H1 (cell line): ENCODE data around the gene PLPPR1. TPM values are rescaled to one million over a fixed set of nuclear protein-coding genes. Genes with fewer than 3 reads are reported as not detected.

Experiments
- CHD1 ChIP-seq: IDR thresholded peaks from 2 replicates; pipeline ENCODE4 v1.6.1; 2012; ENCODE audit warnings: low read depth, low read length, improper control_type of control experiment
- E2F6 ChIP-seq: IDR thresholded peaks from 2 replicates; pipeline ENCODE4 v1.6.1; 2012; ENCODE audit warnings: inconsistent platforms
- EZH2 ChIP-seq: fragments of 200-600 bp; sonication (generic); IDR thresholded peaks from 2 replicates; pipeline ENCODE4 v1.7.1; 2012; ENCODE audit warnings: low read depth, mild to moderate bottlenecking, moderate library complexity, low read length, inconsistent platforms; ENCODE audit not compliant: severe bottlenecking
- polyA plus RNA-seq, 7 experiments: library from polyadenylated mRNA; depleted of rRNA in 3 of 7; stranded (reverse) in 5 of 7; unstranded in 2 of 7; fragments of >200 nt in 5 of 7; fragments of 200-250 nt in 2 of 7; gene quantifications; 1 replicate in 5 of 7; 2 replicates in 1 of 7; 4 replicates in 1 of 7; pipeline versions ENCODE4 v1.2.1 to v1.2.3, GENCODE V29; 2011 to 2013; ENCODE audit warnings: missing spikeins in 2 of 7, mixed read lengths in 2 of 7
- total RNA-seq: library from RNA; stranded (reverse); fragmentation: NEBNext Ultra II Directional; extraction: Animal tissue kit (Norgen Biotek cat#: 25700); gene quantifications from 2 replicates; pipeline ENCODE4 v1.2.1, GENCODE V29; 2021

The PLPPR1 gene
- total and polyA plus RNA-seq, 2 of the 8 experiments (the other 6 are each of a cell fraction or from before 2014, with no cell fraction given) = 1.4 to 1.8 TPM

- TF ChIP-seq CHD1 (no peak), EZH2 (no peak), E2F6 (no peak)
These were observed 337.7 kb downstream of the PLPPR1 start (continued) for GRCh38 chr9:101366038-101366756.
